Activated CD8-positive, alpha-beta T cell treated with anti-CD3 and anti-CD28 coated beads for 36 hours (primary cell): ENCODE data around the gene ZBTB38. TPM values are rescaled to one million over a fixed set of nuclear protein-coding genes. Genes with fewer than 3 reads are reported as not detected.
A peak's percentile ranks its signal among the peaks of the same experiment; 100 is the strongest.

Source experiments
- ATAC-seq: fragments of 200-7000 bp; cut with Tn5 transposase; one replicate; pipeline ENCODE4 v1.10.0; 2021; ENCODE audit warnings: mild to moderate bottlenecking, moderate library complexity
- CTCF ChIA-PET: fragments of 350-600 bp; sonication (Branson Sonifier 250); formaldehyde crosslinking; loops from one replicate; lab custom pipeline; 2021; ENCODE audit warnings: antibody characterized with exemption; lab: Charles Lee
- POLR2A ChIA-PET: fragments of 350-600 bp; sonication (Branson Sonifier 250); formaldehyde crosslinking; loops from one replicate; lab custom pipeline; 2021; ENCODE audit warnings: antibody characterized with exemption; lab: Charles Lee
- DNase-seq: peaks from one replicate; pipeline ENCODE4 v3.0.0-alpha.2; 2020
- H3K27ac Mint-ChIP-seq: one replicate; pipeline ENCODE4 v1.8.0; 2021; ENCODE audit warnings: mild to moderate bottlenecking, mixed read lengths
- H3K27me3 Mint-ChIP-seq: one replicate; pipeline ENCODE4 v1.8.0; 2021; ENCODE audit warnings: mixed read lengths
- H3K36me3 Mint-ChIP-seq: one replicate; pipeline ENCODE4 v1.8.0; 2021; ENCODE audit warnings: low read depth, mixed read lengths
- H3K4me1 Mint-ChIP-seq: one replicate; pipeline ENCODE4 v1.8.0; 2021; ENCODE audit warnings: low read depth, mixed read lengths
- H3K4me3 Mint-ChIP-seq: one replicate; pipeline ENCODE4 v1.8.0; 2021; ENCODE audit warnings: mild to moderate bottlenecking, moderate library complexity, mixed read lengths
- H3K9me3 Mint-ChIP-seq: one replicate; pipeline ENCODE4 v1.8.0; 2021; ENCODE audit warnings: mixed read lengths
- intact Hi-C: fragments of 100-400 bp; cut with micrococcal nuclease; formaldehyde crosslinking; loops from one replicate; pipeline ENCODE4 v1.10.0; 2022
- total RNA-seq, 2 experiments: library from RNA; stranded (reverse); gene quantifications; one replicate each; pipeline ENCODE4 v1.2.3, GENCODE V29; 2021
- TF ChIP-seq, protein P1 (sequence below): fragments of 200-600 bp; IDR thresholded peaks from one replicate; pipeline ENCODE4 v1.8.0; 2022; ENCODE audit warnings: antibody characterized with exemption, mild to moderate bottlenecking

The ZBTB38 gene
- total RNA-seq, 2 experiments from 2014 or later, result 20.4 to 21.2 TPM

DNA sequence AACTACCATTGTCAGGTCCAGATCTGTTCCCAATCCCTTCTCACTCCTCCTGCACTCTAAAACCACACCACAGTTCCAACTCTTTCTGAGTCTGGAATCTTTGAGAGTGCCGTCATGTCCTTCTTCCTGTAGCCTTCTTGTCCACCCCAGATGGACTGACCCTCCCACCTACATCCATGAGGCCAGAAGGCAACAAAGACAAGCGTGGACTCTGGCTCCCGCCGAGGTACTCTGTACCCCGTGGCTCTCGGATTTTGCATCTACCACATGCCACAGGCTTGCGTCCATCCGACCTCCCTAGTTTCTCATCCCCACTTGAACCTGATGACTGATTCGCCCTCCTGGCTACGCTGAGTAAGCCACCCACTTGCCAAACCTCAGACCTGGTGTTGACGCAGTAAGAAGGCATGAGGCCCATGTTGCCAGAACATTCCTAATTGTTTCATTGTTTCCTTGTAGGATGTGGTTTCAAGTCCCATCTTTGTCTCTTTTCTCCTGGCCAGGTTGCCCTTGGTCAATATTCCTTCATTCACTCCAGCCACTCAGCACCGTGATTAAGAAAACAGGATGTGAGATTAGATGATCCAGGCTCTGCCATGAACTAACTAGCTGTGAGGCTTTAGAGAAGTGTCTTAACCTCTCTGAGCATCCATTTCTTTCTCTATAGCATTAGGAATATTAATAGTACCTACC is 1.1 kb upstream of the ZBTB38 start:
- no peak for ATAC-seq
- no peak overlapping the region for H3K4me3 Mint-ChIP-seq
- no peak overlapping the region for H3K27ac Mint-ChIP-seq
- intact Hi-C loops, result no loop called here
- no peaks in the 10 kb centered on the region for H3K27me3 Mint-ChIP-seq
- H3K36me3 Mint-ChIP-seq, result no peaks in the 10 kb centered on the region
- ChIA-PET POLR2A (no interaction called here), CTCF (interaction anchor here (1.0 to 3.1 kb wide), 7 partner anchors 55 to 88 kb away, joined by 3 to 13 read pairs (median 5); no protein-coding TSS in a partner anchor)
- no peak for DNase-seq
- peaks cover 33% of the 10 kb centered on the region for H3K4me1 Mint-ChIP-seq
- peaks cover 2% of the 10 kb centered on the region for H3K9me3 Mint-ChIP-seq
- TF ChIP-seq, protein P1, sequence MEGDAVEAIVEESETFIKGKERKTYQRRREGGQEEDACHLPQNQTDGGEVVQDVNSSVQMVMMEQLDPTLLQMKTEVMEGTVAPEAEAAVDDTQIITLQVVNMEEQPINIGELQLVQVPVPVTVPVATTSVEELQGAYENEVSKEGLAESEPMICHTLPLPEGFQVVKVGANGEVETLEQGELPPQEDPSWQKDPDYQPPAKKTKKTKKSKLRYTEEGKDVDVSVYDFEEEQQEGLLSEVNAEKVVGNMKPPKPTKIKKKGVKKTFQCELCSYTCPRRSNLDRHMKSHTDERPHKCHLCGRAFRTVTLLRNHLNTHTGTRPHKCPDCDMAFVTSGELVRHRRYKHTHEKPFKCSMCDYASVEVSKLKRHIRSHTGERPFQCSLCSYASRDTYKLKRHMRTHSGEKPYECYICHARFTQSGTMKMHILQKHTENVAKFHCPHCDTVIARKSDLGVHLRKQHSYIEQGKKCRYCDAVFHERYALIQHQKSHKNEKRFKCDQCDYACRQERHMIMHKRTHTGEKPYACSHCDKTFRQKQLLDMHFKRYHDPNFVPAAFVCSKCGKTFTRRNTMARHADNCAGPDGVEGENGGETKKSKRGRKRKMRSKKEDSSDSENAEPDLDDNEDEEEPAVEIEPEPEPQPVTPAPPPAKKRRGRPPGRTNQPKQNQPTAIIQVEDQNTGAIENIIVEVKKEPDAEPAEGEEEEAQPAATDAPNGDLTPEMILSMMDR, result no peak

DNA sequence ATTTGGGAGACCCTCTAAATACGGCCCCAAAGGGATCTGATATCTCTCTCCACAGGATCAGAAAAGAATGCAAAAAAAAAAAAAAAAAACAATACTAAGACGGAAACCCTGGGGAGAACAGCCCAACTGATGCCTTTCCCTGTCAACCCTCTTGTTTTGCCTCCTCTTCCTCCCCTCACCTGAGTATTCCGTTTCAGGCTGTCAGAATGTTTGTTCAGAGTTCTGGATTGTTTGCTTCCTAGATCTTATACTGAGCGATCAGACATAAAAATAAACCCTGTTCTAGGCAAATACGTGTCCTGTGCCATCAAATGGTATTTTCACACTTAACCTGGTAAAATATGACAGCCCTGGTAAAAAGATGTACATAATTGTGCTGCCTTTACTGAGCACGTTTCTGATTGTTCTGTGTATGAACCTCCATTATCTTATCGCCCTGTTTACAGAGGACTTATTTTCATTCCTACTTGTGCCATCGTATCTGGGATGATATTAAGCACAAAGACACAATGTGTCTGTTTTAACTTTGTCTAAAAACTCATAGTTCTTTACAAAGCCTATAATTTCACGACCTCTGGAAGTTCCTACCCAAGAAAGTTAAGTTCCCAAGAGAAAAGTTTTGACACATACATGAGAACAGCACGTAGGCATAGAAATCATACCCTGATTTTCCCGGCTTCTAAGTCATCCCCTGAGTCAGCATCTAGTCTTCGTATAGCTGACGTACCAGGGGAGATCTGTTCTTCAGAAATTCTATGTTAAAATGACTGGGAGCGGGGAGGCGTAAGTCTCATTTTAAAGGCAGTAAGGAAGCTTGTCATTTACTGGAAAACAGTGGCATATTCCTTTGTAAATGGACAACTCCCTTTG is 856 bp downstream of the ZBTB38 start:
- peak overlapping the region; percentile 8 for H3K27ac Mint-ChIP-seq
- POLR2A ChIA-PET, result interaction anchor here (1.0 to 1.1 kb wide), 2 partner anchors 32 to 119 kb away, joined by 3 read pairs; no protein-coding TSS in a partner anchor
- intact Hi-C loops, result no loop called here

DNA sequence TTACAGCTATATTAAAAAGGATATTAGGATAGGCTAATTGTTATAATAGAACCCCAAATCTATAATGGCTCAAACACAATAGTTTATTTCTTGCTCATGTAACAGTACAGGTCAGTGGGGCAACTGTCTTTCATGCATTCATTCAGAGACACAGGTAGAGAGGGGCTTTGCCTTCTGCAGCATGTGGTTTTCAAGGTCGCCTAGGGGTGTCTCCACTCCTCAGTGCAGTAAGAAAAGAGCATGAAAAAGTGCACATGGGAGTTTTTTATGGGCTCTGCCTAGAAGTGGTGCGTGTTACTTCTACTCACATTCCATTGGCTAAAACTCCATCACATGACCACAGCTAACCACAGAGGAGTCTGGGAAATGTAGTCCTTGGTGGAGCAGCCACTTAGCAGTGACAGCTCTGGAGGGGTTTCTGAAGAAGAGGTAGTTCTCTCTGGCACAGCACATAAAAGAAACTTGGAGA is 1.8 kb downstream of the ZBTB38 start:
- Mint-ChIP-seq H3K27me3 (no peaks in the 10 kb centered on the region), H3K9me3 (no peaks in the 10 kb centered on the region), H3K36me3 (no peaks in the 10 kb centered on the region), H3K4me3 (no peak overlapping the region), H3K27ac (peak overlapping the region; percentile 56), H3K4me1 (peaks cover 53% of the 10 kb centered on the region)
- ATAC-seq (peak; percentile 94), DNase-seq (peak; percentile 73)
- ChIA-PET CTCF (interaction anchor here (0.9 to 5.3 kb wide), 19 partner anchors 10 to 90 kb away, joined by 3 to 56 read pairs (median 4); no protein-coding TSS in a partner anchor), POLR2A (interaction anchor here (1.0 to 1.4 kb wide), 3 partner anchors 16 to 118 kb away, joined by 3 read pairs; no protein-coding TSS in a partner anchor)
- TF ChIP-seq, protein P1, result peak; percentile 24
- intact Hi-C loops, result no loop called here

More for the DNA sequence above, 856 bp downstream of the ZBTB38 start:
- no peaks in the 10 kb centered on the region for H3K27me3 Mint-ChIP-seq
- no peaks in the 10 kb centered on the region for H3K9me3 Mint-ChIP-seq
- DNase-seq (no peak), ATAC-seq (no peak)
- CTCF ChIA-PET, result interaction anchor here (0.9 to 5.3 kb wide), 19 partner anchors 9 to 91 kb away, joined by 3 to 56 read pairs (median 5); no protein-coding TSS in a partner anchor
- TF ChIP-seq, protein P1, result no peak
- H3K4me1 Mint-ChIP-seq, result peaks cover 48% of the 10 kb centered on the region
- H3K4me3 Mint-ChIP-seq, result no peak overlapping the region
- H3K36me3 Mint-ChIP-seq, result no peaks in the 10 kb centered on the region

DNA sequence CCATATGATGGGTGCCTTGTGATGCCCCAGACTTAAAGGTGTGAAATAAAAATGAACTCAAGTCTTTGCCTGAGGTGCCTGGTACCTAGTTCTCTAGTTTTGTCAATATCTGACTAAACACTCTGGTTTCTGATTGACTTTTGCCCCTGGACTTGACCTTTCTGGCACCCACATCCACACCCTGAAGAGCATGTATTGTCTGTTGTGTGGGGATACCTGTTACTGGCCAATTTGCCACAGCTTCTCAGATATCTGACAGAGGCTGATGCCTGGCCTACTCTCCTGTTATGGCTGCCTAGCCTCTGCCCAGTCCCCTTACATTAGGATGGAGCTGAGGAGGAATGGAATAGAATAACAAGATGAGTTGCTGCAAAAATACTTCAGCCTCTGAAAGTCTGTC is 3.6 kb downstream of the ZBTB38 start:
- Mint-ChIP-seq H3K27me3 (no peaks in the 10 kb centered on the region), H3K4me3 (no peak overlapping the region), H3K36me3 (no peaks in the 10 kb centered on the region), H3K4me1 (peaks cover 62% of the 10 kb centered on the region), H3K9me3 (no peaks in the 10 kb centered on the region), H3K27ac (peak overlapping the region; percentile 60)
- CTCF ChIA-PET, result interaction anchor here (0.9 to 5.3 kb wide), 7 partner anchors 11 to 82 kb away, joined by 4 to 56 read pairs (median 14); no protein-coding TSS in a partner anchor
- TF ChIP-seq, protein P1, result no peak
- ATAC-seq (peak; percentile 22), DNase-seq (peak; percentile 37)
- POLR2A ChIA-PET, result interaction anchor here (1.0 to 2.3 kb wide), 5 partner anchors 9 to 65 kb away, joined by 3 to 7 read pairs (median 4); no protein-coding TSS in a partner anchor
- intact Hi-C loops, result no loop called here
